NCI-H345 treated with DMSO at 0.1 percent for 48 hours (cell line): ENCODE results near the gene MAPT.
"Not testable (repeated sequence)": the region's sequence is repeated elsewhere in the genome, so short reads cannot be mapped to it uniquely, and the experiment has no call there.

Experiments
- DNase-seq: peaks from one replicate; lab custom pipeline; 2025; ENCODE audit not compliant: unreplicated experiment; lab: John Stamatoyannopoulos, UW

Gene MAPT

GRCh38 chr17:46003907-46004748 lies 109.8 kb downstream of the MAPT start:
- peak; percentile 72 for DNase-seq

- not testable (repeated sequence) for DNase-seq
Measured at GRCh38 chr17:46006082-46006481, 111.7 kb downstream of the MAPT start.

GRCh38 chr17:46007461-46007965 lies 113.2 kb downstream of the MAPT start:
- DNase-seq, result no peak

- DNase-seq, result no peak
Measured at GRCh38 chr17:46008591-46008990, 114.2 kb downstream of the MAPT start.

- DNase-seq, result no peak
Measured at GRCh38 chr17:46009681-46010596, 115.6 kb downstream of the MAPT start.

- DNase-seq, result no peak
Measured at GRCh38 chr17:46010597-46011186, 116.3 kb downstream of the MAPT start.

DNA sequence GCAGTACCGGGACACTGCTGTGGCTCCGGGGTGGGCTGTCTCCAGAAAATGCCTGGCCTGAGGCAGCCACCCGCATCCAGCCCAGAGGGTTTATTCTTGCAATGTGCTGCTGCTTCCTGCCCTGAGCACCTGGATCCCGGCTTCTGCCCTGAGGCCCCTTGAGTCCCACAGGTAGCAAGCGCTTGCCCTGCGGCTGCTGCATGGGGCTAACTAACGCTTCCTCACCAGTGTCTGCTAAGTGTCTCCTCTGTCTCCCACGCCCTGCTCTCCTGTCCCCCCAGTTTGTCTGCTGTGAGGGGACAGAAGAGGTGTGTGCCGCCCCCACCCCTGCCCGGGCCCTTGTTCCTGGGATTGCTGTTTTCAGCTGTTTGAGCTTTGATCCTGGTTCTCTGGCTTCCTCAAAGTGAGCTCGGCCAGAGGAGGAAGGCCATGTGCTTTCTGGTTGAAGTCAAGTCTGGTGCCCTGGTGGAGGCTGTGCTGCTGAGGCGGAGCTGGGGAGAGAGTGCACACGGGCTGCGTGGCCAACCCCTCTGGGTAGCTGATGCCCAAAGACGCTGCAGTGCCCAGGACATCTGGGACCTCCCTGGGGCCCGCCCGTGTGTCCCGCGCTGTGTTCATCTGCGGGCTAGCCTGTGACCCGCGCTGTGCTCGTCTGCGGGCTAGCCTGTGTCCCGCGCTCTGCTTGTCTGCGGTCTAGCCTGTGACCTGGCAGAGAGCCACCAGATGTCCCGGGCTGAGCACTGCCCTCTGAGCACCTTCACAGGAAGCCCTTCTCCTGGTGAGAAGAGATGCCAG lies 117.6 kb downstream of the MAPT start:
- no peak for DNase-seq

DNA sequence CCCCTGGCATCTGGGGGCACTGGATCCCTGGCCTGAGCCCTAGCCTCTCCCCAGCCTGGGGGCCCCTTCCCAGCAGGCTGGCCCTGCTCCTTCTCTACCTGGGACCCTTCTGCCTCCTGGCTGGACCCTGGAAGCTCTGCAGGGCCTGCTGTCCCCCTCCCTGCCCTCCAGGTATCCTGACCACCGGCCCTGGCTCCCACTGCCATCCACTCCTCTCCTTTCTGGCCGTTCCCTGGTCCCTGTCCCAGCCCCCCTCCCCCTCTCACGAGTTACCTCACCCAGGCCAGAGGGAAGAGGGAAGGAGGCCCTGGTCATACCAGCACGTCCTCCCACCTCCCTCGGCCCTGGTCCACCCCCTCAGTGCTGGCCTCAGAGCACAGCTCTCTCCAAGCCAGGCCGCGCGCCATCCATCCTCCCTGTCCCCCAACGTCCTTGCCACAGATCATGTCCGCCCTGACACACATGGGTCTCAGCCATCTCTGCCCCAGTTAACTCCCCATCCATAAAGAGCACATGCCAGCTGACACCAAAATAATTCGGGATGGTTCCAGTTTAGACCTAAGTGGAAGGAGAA lies 118.2 kb downstream of the MAPT start:
- no peak for DNase-seq

DNA sequence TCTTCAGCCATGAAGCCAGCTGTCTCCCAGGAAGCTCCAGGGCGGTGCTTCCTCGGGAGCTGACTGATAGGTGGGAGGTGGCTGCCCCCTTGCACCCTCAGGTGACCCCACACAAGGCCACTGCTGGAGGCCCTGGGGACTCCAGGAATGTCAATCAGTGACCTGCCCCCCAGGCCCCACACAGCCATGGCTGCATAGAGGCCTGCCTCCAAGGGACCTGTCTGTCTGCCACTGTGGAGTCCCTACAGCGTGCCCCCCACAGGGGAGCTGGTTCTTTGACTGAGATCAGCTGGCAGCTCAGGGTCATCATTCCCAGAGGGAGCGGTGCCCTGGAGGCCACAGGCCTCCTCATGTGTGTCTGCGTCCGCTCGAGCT lies 118.8 kb downstream of the MAPT start:
- DNase-seq, result no peak

DNA sequence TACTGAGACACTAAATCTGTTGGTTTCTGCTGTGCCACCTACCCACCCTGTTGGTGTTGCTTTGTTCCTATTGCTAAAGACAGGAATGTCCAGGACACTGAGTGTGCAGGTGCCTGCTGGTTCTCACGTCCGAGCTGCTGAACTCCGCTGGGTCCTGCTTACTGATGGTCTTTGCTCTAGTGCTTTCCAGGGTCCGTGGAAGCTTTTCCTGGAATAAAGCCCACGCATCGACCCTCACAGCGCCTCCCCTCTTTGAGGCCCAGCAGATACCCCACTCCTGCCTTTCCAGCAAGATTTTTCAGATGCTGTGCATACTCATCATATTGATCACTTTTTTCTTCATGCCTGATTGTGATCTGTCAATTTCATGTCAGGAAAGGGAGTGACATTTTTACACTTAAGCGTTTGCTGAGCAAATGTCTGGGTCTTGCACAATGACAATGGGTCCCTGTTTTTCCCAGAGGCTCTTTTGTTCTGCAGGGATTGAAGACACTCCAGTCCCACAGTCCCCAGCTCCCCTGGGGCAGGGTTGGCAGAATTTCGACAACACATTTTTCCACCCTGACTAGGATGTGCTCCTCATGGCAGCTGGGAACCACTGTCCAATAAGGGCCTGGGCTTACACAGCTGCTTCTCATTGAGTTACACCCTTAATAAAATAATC lies 119.3 kb downstream of the MAPT start:
- DNase-seq, result peak; percentile 85

DNA sequence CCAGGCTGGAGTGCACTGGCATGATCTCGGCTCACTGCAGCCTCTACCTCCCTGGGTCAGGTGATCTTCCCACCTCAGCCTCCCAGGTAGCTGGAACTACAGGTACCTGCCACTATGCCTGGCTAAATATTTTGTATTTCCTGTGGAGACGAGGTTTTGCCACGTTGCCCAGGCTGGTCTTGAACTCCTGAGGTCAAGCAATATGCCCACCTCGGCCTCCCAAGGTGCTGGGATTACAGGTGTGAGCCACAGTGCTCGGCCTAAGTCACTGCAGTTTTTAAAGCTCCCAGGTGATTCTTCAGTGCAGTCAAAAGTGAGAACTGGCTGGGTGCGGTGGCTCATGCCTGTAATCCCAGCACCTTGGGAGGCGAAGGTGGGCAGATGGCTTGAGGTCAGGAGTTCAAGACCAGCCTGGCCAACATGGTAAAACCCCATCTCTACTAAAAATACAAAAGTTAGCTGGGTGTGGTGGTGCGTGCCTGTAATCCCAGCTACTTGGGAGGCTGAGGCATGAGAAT lies 125.1 kb downstream of the MAPT start:
- DNase-seq, result not testable (repeated sequence)

GRCh38 chr17:46020023-46020761 lies 125.8 kb downstream of the MAPT start:
- no peak for DNase-seq

DNA sequence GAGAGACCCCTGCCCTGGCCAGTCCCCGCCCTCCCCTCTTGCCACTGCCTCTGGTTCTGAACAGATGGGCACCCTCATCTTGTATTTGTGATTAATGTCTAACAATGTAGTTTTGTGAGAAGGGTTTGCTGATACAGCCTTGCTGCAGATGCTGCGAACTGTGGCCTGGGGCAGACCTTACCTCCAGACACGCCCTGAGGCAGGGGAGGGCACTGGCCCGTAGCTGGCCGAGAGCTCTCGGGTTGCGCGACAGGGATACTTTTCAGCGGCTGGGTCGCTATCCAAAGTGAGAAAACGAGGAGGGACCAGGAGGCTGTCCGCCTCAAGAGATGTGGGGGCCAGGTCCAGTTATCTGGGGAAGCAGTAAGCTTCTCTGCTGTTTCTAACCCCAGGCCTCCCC lies 126.6 kb downstream of the MAPT start:
- no peak for DNase-seq

GRCh38 chr17:46023366-46023765 lies 129.0 kb downstream of the MAPT start:
- DNase-seq, result not testable (repeated sequence)

DNA sequence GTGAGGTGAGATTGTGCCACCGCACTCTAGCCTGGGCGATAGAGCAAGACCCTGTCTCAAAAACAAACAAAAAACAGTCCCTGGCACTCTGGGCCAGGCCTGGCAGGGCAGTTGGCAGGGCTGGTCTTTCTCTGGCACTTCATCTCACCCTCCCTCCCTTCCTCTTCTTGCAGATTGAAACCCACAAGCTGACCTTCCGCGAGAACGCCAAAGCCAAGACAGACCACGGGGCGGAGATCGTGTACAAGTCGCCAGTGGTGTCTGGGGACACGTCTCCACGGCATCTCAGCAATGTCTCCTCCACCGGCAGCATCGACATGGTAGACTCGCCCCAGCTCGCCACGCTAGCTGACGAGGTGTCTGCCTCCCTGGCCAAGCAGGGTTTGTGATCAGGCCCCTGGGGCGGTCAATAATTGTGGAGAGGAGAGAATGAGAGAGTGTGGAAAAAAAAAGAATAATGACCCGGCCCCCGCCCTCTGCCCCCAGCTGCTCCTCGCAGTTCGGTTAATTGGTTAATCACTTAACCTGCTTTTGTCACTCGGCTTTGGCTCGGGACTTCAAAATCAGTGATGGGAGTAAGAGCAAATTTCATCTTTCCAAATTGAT lies 129.5 kb downstream of the MAPT start:
- no peak for DNase-seq

GRCh38 chr17:46024590-46024989 lies 130.2 kb downstream of the MAPT start:
- DNase-seq, result no peak

DNA sequence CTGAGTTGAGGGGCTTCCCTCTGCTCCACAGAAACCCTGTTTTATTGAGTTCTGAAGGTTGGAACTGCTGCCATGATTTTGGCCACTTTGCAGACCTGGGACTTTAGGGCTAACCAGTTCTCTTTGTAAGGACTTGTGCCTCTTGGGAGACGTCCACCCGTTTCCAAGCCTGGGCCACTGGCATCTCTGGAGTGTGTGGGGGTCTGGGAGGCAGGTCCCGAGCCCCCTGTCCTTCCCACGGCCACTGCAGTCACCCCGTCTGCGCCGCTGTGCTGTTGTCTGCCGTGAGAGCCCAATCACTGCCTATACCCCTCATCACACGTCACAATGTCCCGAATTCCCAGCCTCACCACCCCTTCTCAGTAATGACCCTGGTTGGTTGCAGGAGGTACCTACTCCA lies 130.7 kb downstream of the MAPT start:
- no peak for DNase-seq

DNA sequence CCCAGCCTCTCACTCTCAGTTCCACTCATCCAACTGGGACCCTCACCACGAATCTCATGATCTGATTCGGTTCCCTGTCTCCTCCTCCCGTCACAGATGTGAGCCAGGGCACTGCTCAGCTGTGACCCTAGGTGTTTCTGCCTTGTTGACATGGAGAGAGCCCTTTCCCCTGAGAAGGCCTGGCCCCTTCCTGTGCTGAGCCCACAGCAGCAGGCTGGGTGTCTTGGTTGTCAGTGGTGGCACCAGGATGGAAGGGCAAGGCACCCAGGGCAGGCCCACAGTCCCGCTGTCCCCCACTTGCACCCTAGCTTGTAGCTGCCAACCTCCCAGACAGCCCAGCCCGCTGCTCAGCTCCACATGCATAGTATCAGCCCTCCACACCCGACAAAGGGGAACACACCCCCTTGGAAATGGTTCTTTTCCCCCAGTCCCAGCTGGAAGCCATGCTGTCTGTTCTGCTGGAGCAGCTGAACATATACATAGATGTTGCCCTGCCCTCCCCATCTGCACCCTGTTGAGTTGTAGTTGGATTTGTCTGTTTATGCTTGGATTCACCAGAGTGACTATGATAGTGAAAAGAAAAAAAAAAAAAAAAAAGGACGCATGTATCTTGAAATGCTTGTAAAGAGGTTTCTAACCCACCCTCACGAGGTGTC lies 131.3 kb downstream of the MAPT start:
- DNase-seq, result peak; percentile 94
